Hepatocyte (in vitro differentiated cells): ENCODE results near the gene CSF2RB.

Experiments
- EZH2 ChIP-seq: fragments of 200-600 bp; sonication (generic); IDR thresholded peaks from 2 replicates; pipeline ENCODE4 v1.6.1; 2016; ENCODE audit warnings: antibody characterized with exemption, mild to moderate bottlenecking, borderline replicate concordance
- EZH2phosphoT487 ChIP-seq: fragments of 200-600 bp; sonication (generic); IDR thresholded peaks from one replicate; pipeline ENCODE4 v1.6.1; 2018; ENCODE audit warnings: antibody characterized with exemption, mild to moderate bottlenecking, low read depth, moderate library complexity; ENCODE audit not compliant: unreplicated experiment, severe bottlenecking
- TF ChIP-seq, protein P1 (sequence below): fragments of 200-600 bp; sonication (generic); IDR thresholded peaks from 2 replicates; pipeline ENCODE4 v1.5.1; 2016; ENCODE audit warnings: antibody characterized with exemption, mild to moderate bottlenecking; ENCODE audit not compliant: poor library complexity

DNA sequence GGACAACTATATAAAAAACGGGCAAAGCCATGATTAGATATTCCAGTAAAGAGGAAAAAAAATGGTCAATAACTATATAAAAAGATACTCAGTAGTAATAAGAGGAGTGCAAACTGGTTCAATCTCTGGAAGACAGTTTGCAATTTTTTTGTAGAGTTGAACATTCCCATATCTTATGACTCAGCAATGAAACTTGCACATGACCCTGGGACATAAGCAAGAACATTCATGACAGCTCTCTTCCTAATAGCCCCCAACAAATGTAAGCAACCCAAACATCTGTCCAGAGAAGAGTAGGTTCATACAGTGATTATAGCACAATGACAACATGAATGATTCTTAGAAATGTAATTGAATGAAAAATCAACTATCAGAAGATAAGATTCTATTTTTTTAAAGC, 21.8 kb upstream of the CSF2RB start:
- TF ChIP-seq, protein P1, sequence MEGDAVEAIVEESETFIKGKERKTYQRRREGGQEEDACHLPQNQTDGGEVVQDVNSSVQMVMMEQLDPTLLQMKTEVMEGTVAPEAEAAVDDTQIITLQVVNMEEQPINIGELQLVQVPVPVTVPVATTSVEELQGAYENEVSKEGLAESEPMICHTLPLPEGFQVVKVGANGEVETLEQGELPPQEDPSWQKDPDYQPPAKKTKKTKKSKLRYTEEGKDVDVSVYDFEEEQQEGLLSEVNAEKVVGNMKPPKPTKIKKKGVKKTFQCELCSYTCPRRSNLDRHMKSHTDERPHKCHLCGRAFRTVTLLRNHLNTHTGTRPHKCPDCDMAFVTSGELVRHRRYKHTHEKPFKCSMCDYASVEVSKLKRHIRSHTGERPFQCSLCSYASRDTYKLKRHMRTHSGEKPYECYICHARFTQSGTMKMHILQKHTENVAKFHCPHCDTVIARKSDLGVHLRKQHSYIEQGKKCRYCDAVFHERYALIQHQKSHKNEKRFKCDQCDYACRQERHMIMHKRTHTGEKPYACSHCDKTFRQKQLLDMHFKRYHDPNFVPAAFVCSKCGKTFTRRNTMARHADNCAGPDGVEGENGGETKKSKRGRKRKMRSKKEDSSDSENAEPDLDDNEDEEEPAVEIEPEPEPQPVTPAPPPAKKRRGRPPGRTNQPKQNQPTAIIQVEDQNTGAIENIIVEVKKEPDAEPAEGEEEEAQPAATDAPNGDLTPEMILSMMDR: no peak
- TF ChIP-seq EZH2: no peak
- TF ChIP-seq EZH2phosphoT487: no peak
